Spleen (tissue), 11 donors: ENCODE measurements around the gene MYL12A. TPM values are rescaled to one million over a fixed set of nuclear protein-coding genes. Genes with fewer than 3 reads are reported as not detected.

Experiments used
- DNase-seq: peaks from one replicate; pipeline ENCODE4 v3.0.0-alpha.2; 2020
- H3K27ac ChIP-seq, 8 donors: fragments of 200-600 bp; sonication (generic) in 7 of 8; 1 replicate in 4 of 8; 2 replicates in 4 of 8; pipeline versions ENCODE4 v1.5.0 to v1.8.0; 2016 to 2021; ENCODE audit warnings: inconsistent platforms in 4 of 8, mild to moderate bottlenecking in 4 of 8, moderate library complexity in 1 of 8
- H3K27me3 ChIP-seq, 7 donors: fragments of 200-600 bp; sonication (generic) in 6 of 7; replicated peaks in 1 of 7; 1 replicate in 4 of 7; 2 replicates in 3 of 7; pipeline versions ENCODE4 v1.5.0 to v1.8.0; 2016 to 2021; ENCODE audit warnings: inconsistent platforms in 3 of 7, mild to moderate bottlenecking in 1 of 7
- H3K36me3 ChIP-seq, 6 donors: fragments of 200-600 bp; sonication (generic) in 5 of 6; 1 replicate in 4 of 6; 2 replicates in 2 of 6; pipeline versions ENCODE4 v1.5.0 to v1.8.0; 2016 to 2021; ENCODE audit warnings: inconsistent platforms in 2 of 6
- H3K4me1 ChIP-seq, 6 donors: fragments of 200-600 bp; sonication (generic) in 5 of 6; 1 replicate in 3 of 6; 2 replicates in 3 of 6; pipeline versions ENCODE4 v1.5.0 to v1.8.0; 2016 to 2021; ENCODE audit warnings: inconsistent platforms in 3 of 6
- H3K4me3 ChIP-seq, 8 donors: fragments of 200-600 bp; sonication (generic) in 7 of 8; 1 replicate in 4 of 8; 2 replicates in 4 of 8; pipeline versions ENCODE4 v1.5.0 to v1.8.0; 2016 to 2021; ENCODE audit warnings: inconsistent platforms in 4 of 8, mild to moderate bottlenecking in 4 of 8, moderate library complexity in 2 of 8
- H3K9me3 ChIP-seq, 8 donors: fragments of 200-600 bp; sonication (generic) in 7 of 8; 1 replicate in 4 of 8; 2 replicates in 4 of 8; pipeline versions ENCODE4 v1.5.0 to v1.8.0; 2016 to 2021; ENCODE audit warnings: inconsistent platforms in 4 of 8
- POLR2A ChIP-seq, 3 donors: fragments of 450-650 bp; IDR thresholded peaks; one replicate each; pipeline ENCODE4 v1.5.1; 2017; ENCODE audit warnings: antibody characterized with exemption in 3 of 3, mild to moderate bottlenecking in 1 of 3
- POLR2AphosphoS5 ChIP-seq, 3 donors: sonication (generic); formaldehyde crosslinking; IDR thresholded peaks; one replicate each; pipeline ENCODE4 v1.5.1; 2017; ENCODE audit warnings: antibody characterized with exemption in 3 of 3
- WGBS, 5 donors: extraction: QIAGEN DNeasy Blood & Tissue Kit in 3 of 5; methylation state at CpG; one replicate each; pipeline versions ENCODE4 v1.1.5 to v1.1.7; 2013 to 2018; 5-methylcytosine and 5-hydroxymethylcytosine counted together
- intact Hi-C: fragments of 100-400 bp; cut with DNase I; formaldehyde crosslinking; loops from one replicate; pipeline ENCODE4 v1.15.0; 2023; ENCODE audit warnings: low total_unique reads
- polyA plus RNA-seq, 3 donors: library from polyadenylated mRNA; stranded (reverse); fragments of 200-250 nt; gene quantifications; one replicate each; pipeline ENCODE4 v1.2.1, GENCODE V29; 2013
- total RNA-seq, 7 donors: library from RNA; depleted of rRNA in 3 of 7; stranded (reverse); fragments of >200 nt in 3 of 7; fragmentation: NEBNext Ultra II Directional in 4 of 7; extraction: Animal tissue kit (Norgen Biotek cat#: 25700) in 4 of 7; gene quantifications; one replicate each; pipeline versions ENCODE4 v1.1.0 to v1.2.1, GENCODE V29; 2016 to 2021
- TF ChIP-seq, protein P1 (sequence below), 11 experiments: fragments of 200-600 bp in 7 of 11; fragments of 450-650 bp in 4 of 11; sonication (generic) in 4 of 11; IDR thresholded peaks in 8 of 11; conservative IDR thresholded peaks in 3 of 11; 1 replicate in 7 of 11; 2 replicates in 4 of 11; pipeline versions ENCODE4 v1.4.0 to v1.8.0; 2016 to 2021; ENCODE audit warnings: antibody characterized with exemption in 11 of 11, inconsistent platforms in 4 of 11, mild to moderate bottlenecking in 1 of 11
- donor health status: healthy with polysubstance abuse.
- donor health status: DM: no; HTN: no; CAD: no; lungs with moderate emphysema.
- donor health status: DM: no; HTN: no; CAD: no.
- donor health status: Bipolar disorder and iron deficiency.
- donor health status: healthy.
- donor health status: DM: no; HTN: no; CAD: no.
- donor health status: DM: yes; HTN: yes; CAD: no.

The MYL12A gene
- total and polyA plus RNA-seq, 10 donors, result 422 to 675 (median 586) TPM

DNA sequence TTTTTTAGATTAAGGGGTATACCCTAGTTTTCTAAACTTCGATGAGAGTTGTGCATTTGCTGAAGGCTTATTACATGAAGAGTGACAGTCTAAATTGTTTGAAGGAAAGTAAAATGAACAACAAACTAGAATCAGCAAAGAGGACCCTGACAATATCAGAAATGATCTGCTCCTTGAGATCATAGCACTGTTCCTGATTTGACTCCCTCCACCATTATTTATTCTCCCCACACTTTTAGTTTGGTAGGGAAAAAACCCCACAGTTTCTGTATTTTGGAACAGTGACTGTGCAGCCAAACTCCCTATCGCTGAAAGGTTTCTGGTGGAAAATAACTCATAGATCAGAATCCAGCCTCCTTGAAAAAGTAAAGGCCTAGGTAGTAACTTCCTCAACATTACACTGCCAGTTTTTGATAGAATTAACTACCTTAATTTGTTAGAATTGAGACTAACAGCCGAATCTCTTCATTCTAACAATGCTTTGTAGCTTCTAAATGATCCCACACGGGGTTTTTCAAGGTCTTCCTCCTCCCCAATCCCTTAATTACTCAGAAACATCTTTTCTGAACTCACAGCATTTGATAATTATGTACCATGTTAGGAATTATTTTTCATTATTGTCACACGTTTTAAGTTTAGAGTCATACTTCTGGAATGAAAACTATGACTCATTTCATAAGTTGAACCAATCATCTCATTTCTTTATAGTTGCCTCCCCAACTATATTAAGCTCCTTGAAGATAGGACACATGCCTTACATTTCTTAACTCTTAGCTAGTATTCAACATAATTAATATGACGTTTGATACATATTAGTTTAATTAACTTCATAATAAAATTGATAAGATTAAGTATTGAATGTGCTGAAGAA, 2.9 kb downstream of the MYL12A start:
- H3K4me1 ChIP-seq, result peaks cover 64 to 86% (median 80%) of the 10 kb centered on the region in 6 donors
- 31 to 49% (median 40%) methylated on average over 6 of the region's 6 CpGs for WGBS, 5 donors
- intact Hi-C loops, result no loop called here

GRCh38 chr18:3251249-3251962, 3.8 kb downstream of the MYL12A start:
- H3K4me1 ChIP-seq, result peaks cover 68 to 86% (median 81%) of the 10 kb centered on the region in 6 donors
- H3K27ac ChIP-seq, result peak overlapping the region in 7 of 8 donors; percentile 37 to 100 (median 99)

More for the DNA sequence above, 2.9 kb downstream of the MYL12A start:
- TF ChIP-seq POLR2AphosphoS5 (IDR thresholded peaks at IDR 0.05) (no peak), POLR2A (IDR thresholded peaks at IDR 0.05) (no peak)
- TF ChIP-seq, protein P1, sequence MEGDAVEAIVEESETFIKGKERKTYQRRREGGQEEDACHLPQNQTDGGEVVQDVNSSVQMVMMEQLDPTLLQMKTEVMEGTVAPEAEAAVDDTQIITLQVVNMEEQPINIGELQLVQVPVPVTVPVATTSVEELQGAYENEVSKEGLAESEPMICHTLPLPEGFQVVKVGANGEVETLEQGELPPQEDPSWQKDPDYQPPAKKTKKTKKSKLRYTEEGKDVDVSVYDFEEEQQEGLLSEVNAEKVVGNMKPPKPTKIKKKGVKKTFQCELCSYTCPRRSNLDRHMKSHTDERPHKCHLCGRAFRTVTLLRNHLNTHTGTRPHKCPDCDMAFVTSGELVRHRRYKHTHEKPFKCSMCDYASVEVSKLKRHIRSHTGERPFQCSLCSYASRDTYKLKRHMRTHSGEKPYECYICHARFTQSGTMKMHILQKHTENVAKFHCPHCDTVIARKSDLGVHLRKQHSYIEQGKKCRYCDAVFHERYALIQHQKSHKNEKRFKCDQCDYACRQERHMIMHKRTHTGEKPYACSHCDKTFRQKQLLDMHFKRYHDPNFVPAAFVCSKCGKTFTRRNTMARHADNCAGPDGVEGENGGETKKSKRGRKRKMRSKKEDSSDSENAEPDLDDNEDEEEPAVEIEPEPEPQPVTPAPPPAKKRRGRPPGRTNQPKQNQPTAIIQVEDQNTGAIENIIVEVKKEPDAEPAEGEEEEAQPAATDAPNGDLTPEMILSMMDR (IDR thresholded peaks at IDR 0.05 in 8 of 11, conservative IDR thresholded peaks at IDR 0.05 in 3 of 11), result no peak
- Histone ChIP-seq H3K36me3 (peaks cover 6 to 44% (median 26%) of the 10 kb centered on the region in 6 donors), H3K27me3 (no peaks in the 10 kb centered on the region), H3K27ac (peak overlapping the region in 7 of 8 donors; percentile 37 to 100 (median 99)), H3K9me3 (no peaks in the 10 kb centered on the region), H3K4me3 (peak overlapping the region in 7 of 8 donors; percentile 17 to 98 (median 88))
- no peak for DNase-seq

DNA sequence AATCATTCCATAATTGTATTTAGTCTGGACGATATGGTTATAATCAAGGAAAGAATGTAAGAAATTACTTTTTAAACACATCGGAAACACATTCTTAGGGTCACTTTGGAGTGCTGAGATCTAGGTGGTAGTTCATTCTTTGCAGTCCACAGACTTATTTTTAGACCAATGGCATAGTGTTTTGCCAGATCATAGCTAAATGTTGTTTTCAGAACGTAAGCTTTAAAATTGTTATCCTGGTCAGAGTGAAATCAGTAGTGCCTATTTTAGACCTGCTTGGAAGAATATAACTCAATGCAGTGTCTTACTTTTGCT, 4.3 kb downstream of the MYL12A start:
- WGBS, 5 donors, result 65 to 70% (median 69%) methylated on average over 3 of the region's 3 CpGs
- intact Hi-C loops, result no loop called here
- H3K9me3 ChIP-seq, result no peaks in the 10 kb centered on the region
- peaks cover 7 to 59% (median 36%) of the 10 kb centered on the region in 6 donors for H3K36me3 ChIP-seq
- H3K4me1 ChIP-seq, result peaks cover 68 to 86% (median 81%) of the 10 kb centered on the region in 6 donors
- TF ChIP-seq, protein P1 (IDR thresholded peaks at IDR 0.05 in 8 of 11, conservative IDR thresholded peaks at IDR 0.05 in 3 of 11), result no peak
- TF ChIP-seq POLR2A (IDR thresholded peaks at IDR 0.05) (no peak), POLR2AphosphoS5 (IDR thresholded peaks at IDR 0.05) (no peak)
- DNase-seq, result no peak
- peak overlapping the region in 2 of 8 donors; percentile 1 to 88 for H3K4me3 ChIP-seq
- no peaks in the 10 kb centered on the region for H3K27me3 ChIP-seq
- peak overlapping the region in 7 of 8 donors; percentile 37 to 100 (median 99) for H3K27ac ChIP-seq

More at GRCh38 chr18:3251249-3251962, 3.8 kb downstream of the MYL12A start:
- DNase-seq, result no peak
- 55 to 71% (median 63%) methylated on average over 8 of the region's 8 CpGs for WGBS, 5 donors
- Histone ChIP-seq H3K9me3 (no peaks in the 10 kb centered on the region), H3K36me3 (peaks cover 7 to 53% (median 34%) of the 10 kb centered on the region in 6 donors), H3K4me3 (peak overlapping the region in 3 of 8 donors; percentile 1 to 88 (median 8)), H3K27me3 (no peaks in the 10 kb centered on the region)
- no peak for TF ChIP-seq POLR2A (IDR thresholded peaks at IDR 0.05)
- TF ChIP-seq POLR2AphosphoS5 (IDR thresholded peaks at IDR 0.05), result no peak
- intact Hi-C loops, result no loop called here

- intact Hi-C loops, result no loop called here
- Histone ChIP-seq H3K36me3 (peaks cover 7 to 68% (median 44%) of the 10 kb centered on the region in 6 donors), H3K4me3 (peak overlapping the region in 1 of 8 donors; percentile 88), H3K9me3 (no peaks in the 10 kb centered on the region), H3K4me1 (peaks cover 70 to 93% (median 90%) of the 10 kb centered on the region in 6 donors), H3K27ac (peak overlapping the region in 7 of 8 donors; percentile 1 to 100 (median 45)), H3K27me3 (no peaks in the 10 kb centered on the region)
- no peak for DNase-seq
- TF ChIP-seq, protein P1 (IDR thresholded peaks at IDR 0.05 in 8 of 11, conservative IDR thresholded peaks at IDR 0.05 in 3 of 11), result no peak
- TF ChIP-seq POLR2AphosphoS5 (IDR thresholded peaks at IDR 0.05) (no peak), POLR2A (IDR thresholded peaks at IDR 0.05) (no peak)
- whole genome bisulfite sequencing, 5 donors, result 86 to 100% (median 90%) methylated on average over 1 of the region's 1 CpG
These were observed 5.2 kb downstream of the MYL12A start for GRCh38 chr18:3252843-3253242.
